Ishikawa (cell line): ENCODE results near the gene F10.

ENCODE experiments used
- CEBPB ChIP-seq: IDR thresholded peaks from 2 replicates; pipeline ENCODE4 v1.6.1; 2012
- CREB1 ChIP-seq: IDR thresholded peaks from 2 replicates; pipeline ENCODE4 v1.6.1; 2012; ENCODE audit warnings: low read depth
- EGR1 ChIP-seq: IDR thresholded peaks from 2 replicates; pipeline ENCODE4 v1.6.1; 2012
- EP300 ChIP-seq: IDR thresholded peaks from 2 replicates; pipeline ENCODE4 v1.6.1; 2012; ENCODE audit warnings: borderline replicate concordance
- FOXM1 ChIP-seq: IDR thresholded peaks from 2 replicates; pipeline ENCODE4 v1.6.1; 2012; ENCODE audit warnings: low read depth, borderline replicate concordance
- MAX ChIP-seq: IDR thresholded peaks from 2 replicates; pipeline ENCODE4 v1.6.1; 2012
- NFIC ChIP-seq: IDR thresholded peaks from 2 replicates; pipeline ENCODE4 v1.6.1; 2012
- RAD21 ChIP-seq: IDR thresholded peaks from 2 replicates; pipeline ENCODE4 v1.6.1; 2012; ENCODE audit warnings: low read depth
- REST ChIP-seq: IDR thresholded peaks from 2 replicates; pipeline ENCODE4 v1.6.1; 2012; ENCODE audit warnings: low read depth, mild to moderate bottlenecking
- TAF1 ChIP-seq: IDR thresholded peaks from 2 replicates; pipeline ENCODE4 v1.6.1; 2012; ENCODE audit warnings: low read depth, mild to moderate bottlenecking
- TCF12 ChIP-seq: IDR thresholded peaks from 2 replicates; pipeline ENCODE4 v1.6.1; 2012; ENCODE audit warnings: low read depth
- TEAD4 ChIP-seq: IDR thresholded peaks from 2 replicates; pipeline ENCODE4 v1.6.1; 2012
- USF1 ChIP-seq: IDR thresholded peaks from 2 replicates; pipeline ENCODE4 v1.6.1; 2012
- YY1 ChIP-seq: IDR thresholded peaks from 2 replicates; pipeline ENCODE4 v1.6.1; 2012; ENCODE audit warnings: low read depth
- ZBTB7A ChIP-seq: IDR thresholded peaks from 2 replicates; pipeline ENCODE4 v1.6.1; 2012; ENCODE audit warnings: low read depth

F10 gene

GRCh38 chr13:113118261-113119021 lies 4.2 kb upstream of the F10 start:
- TF ChIP-seq EP300 (no peak), ZBTB7A (no peak), USF1 (no peak), CEBPB (no peak), EGR1 (no peak), REST (no peak), YY1 (no peak), MAX (no peak), TEAD4 (no peak), TAF1 (no peak), FOXM1 (no peak), NFIC (no peak), TCF12 (no peak), RAD21 (no peak), CREB1 (no peak)

GRCh38 chr13:113119166-113119821 lies 3.3 kb upstream of the F10 start:
- no peak for TF ChIP-seq TAF1
- TF ChIP-seq USF1 = peak; percentile 34; the same call in 1 of the 2 replicates
- no peak for TF ChIP-seq YY1
- no peak for TF ChIP-seq MAX

GRCh38 chr13:113119822-113120189 lies 2.8 kb upstream of the F10 start:
- TF ChIP-seq TCF12 (no peak), ZBTB7A (no peak), CEBPB (no peak), CREB1 (no peak), NFIC (no peak), REST (no peak), EP300 (no peak), MAX (no peak), TAF1 (no peak)

- TF ChIP-seq USF1 (no peak), TAF1 (no peak), CREB1 (no peak), TEAD4 (no peak), NFIC (no peak), RAD21 (no peak), TCF12 (no peak), FOXM1 (no peak), MAX (no peak), EP300 (no peak), ZBTB7A (no peak), REST (no peak), CEBPB (no peak), EGR1 (no peak), YY1 (no peak)
Observed at GRCh38 chr13:113120300-113121182, 2.1 kb upstream of the F10 start.
